HEK293 (cell line): ENCODE data around the gene PRDM13.

ENCODE experiments used
- AEBP2 ChIP-seq: fragments of 450-650 bp; formaldehyde crosslinking; IDR thresholded peaks from 2 replicates; pipeline ENCODE4 v1.5.1; 2016; ENCODE audit warnings: missing biosample characterization, missing genetic modification characterization, borderline replicate concordance
- GLI2 ChIP-seq: fragments of 450-650 bp; formaldehyde crosslinking; IDR thresholded peaks from 2 replicates; pipeline ENCODE4; 2017; ENCODE audit warnings: missing biosample characterization, missing genetic modification characterization, low read depth, borderline replicate concordance
- GLIS1 ChIP-seq: fragments of 450-650 bp; formaldehyde crosslinking; IDR thresholded peaks from 2 replicates; pipeline ENCODE4 v1.5.1; 2016; ENCODE audit warnings: missing biosample characterization, missing genetic modification characterization
- HOXD13 ChIP-seq: sonication (generic); formaldehyde crosslinking; IDR thresholded peaks from 2 replicates; pipeline ENCODE4 v1.8.0; 2022; ENCODE audit warnings: missing genetic modification reagents, borderline replicate concordance
- KLF17 ChIP-seq: fragments of 450-650 bp; formaldehyde crosslinking; IDR thresholded peaks from 2 replicates; pipeline ENCODE4 v1.5.1; 2016; ENCODE audit warnings: missing biosample characterization, missing genetic modification characterization
- OVOL3 ChIP-seq: fragments of 450-650 bp; formaldehyde crosslinking; IDR thresholded peaks from 2 replicates; pipeline ENCODE4 v1.5.1; 2016; ENCODE audit warnings: missing biosample characterization, missing genetic modification characterization
- TSHZ1 ChIP-seq: fragments of 450-650 bp; formaldehyde crosslinking; IDR thresholded peaks from 2 replicates; pipeline ENCODE4 v1.5.1; 2016; ENCODE audit warnings: missing biosample characterization, missing genetic modification characterization, borderline replicate concordance
- ZBTB26 ChIP-seq: fragments of 450-650 bp; formaldehyde crosslinking; optimal IDR thresholded peaks from 2 replicates; pipeline ENCODE3; 2016; ENCODE audit warnings: missing biosample characterization, mild to moderate bottlenecking, missing genetic modification characterization
- ZNF140 ChIP-seq: fragments of 450-650 bp; formaldehyde crosslinking; IDR thresholded peaks from 2 replicates; pipeline ENCODE4 v1.5.1; 2016; ENCODE audit warnings: missing biosample characterization, missing genetic modification characterization
- ZNF157 ChIP-seq: fragments of 450-650 bp; formaldehyde crosslinking; IDR thresholded peaks from 2 replicates; pipeline ENCODE4 v1.5.1; 2016; ENCODE audit warnings: missing biosample characterization, missing genetic modification characterization
- ZNF174 ChIP-seq: fragments of 450-650 bp; formaldehyde crosslinking; IDR thresholded peaks from 2 replicates; pipeline ENCODE4 v1.5.0; 2017; ENCODE audit warnings: missing biosample characterization, mild to moderate bottlenecking, missing genetic modification characterization
- ZNF274 ChIP-seq, 2 experiments: fragments of 200-500 bp in 1 of 2; fragments of 450-650 bp in 1 of 2; sonication (Bioruptor generic) in 1 of 2; formaldehyde crosslinking in 1 of 2; IDR thresholded peaks; 2 replicates each; pipeline versions ENCODE4 v1.5.1 to v1.6.1; 2014 to 2016; ENCODE audit warnings: borderline replicate concordance in 1 of 2, inconsistent platforms in 1 of 2, low read length in 1 of 2, missing biosample characterization in 1 of 2, missing genetic modification characterization in 1 of 2
- ZNF280D ChIP-seq: fragments of 450-650 bp; formaldehyde crosslinking; IDR thresholded peaks from 2 replicates; pipeline ENCODE4 v1.5.1; 2016; ENCODE audit warnings: missing biosample characterization, missing genetic modification characterization
- ZNF335 ChIP-seq: fragments of 450-650 bp; formaldehyde crosslinking; conservative IDR thresholded peaks from 2 replicates; pipeline ENCODE4 v1.5.1; 2016; ENCODE audit warnings: missing biosample characterization, missing genetic modification characterization
- ZNF362 ChIP-seq: fragments of 450-650 bp; formaldehyde crosslinking; IDR thresholded peaks from 2 replicates; pipeline ENCODE4 v1.5.1; 2016; ENCODE audit warnings: missing biosample characterization, missing genetic modification characterization
- ZNF366 ChIP-seq: fragments of 450-650 bp; formaldehyde crosslinking; conservative IDR thresholded peaks from 2 replicates; pipeline ENCODE4 v1.5.1; 2016; ENCODE audit warnings: missing biosample characterization, missing genetic modification characterization
- ZNF473 ChIP-seq: fragments of 450-650 bp; formaldehyde crosslinking; IDR thresholded peaks from 2 replicates; pipeline ENCODE4 v1.5.1; 2017; ENCODE audit warnings: missing biosample characterization, missing genetic modification characterization
- ZNF48 ChIP-seq: fragments of 450-650 bp; formaldehyde crosslinking; IDR thresholded peaks from 2 replicates; pipeline ENCODE4 v1.5.1; 2016; ENCODE audit warnings: missing biosample characterization, missing genetic modification characterization
- ZNF510 ChIP-seq: fragments of 450-650 bp; formaldehyde crosslinking; IDR thresholded peaks from 2 replicates; pipeline ENCODE4 v1.5.1; 2018; ENCODE audit warnings: mild to moderate bottlenecking, missing genetic modification characterization, missing biosample characterization; ENCODE audit not compliant: insufficient replicate concordance
- ZNF621 ChIP-seq: fragments of 450-650 bp; formaldehyde crosslinking; IDR thresholded peaks from 2 replicates; pipeline ENCODE4 v1.5.1; 2017; ENCODE audit warnings: missing biosample characterization, missing genetic modification characterization
- ZNF639 ChIP-seq: fragments of 450-650 bp; formaldehyde crosslinking; IDR thresholded peaks from 2 replicates; pipeline ENCODE4 v1.5.1; 2016; ENCODE audit warnings: missing biosample characterization, missing genetic modification characterization
- ZNF664 ChIP-seq: fragments of 450-650 bp; formaldehyde crosslinking; IDR thresholded peaks from 2 replicates; pipeline ENCODE4 v1.5.1; 2016; ENCODE audit warnings: missing biosample characterization, missing genetic modification characterization
- ZNF677 ChIP-seq: fragments of 450-650 bp; IDR thresholded peaks from 2 replicates; pipeline ENCODE4 v1.5.0; 2018; ENCODE audit warnings: missing biosample characterization, mild to moderate bottlenecking, missing genetic modification characterization, moderate library complexity
- ZNF692 ChIP-seq: fragments of 450-650 bp; formaldehyde crosslinking; IDR thresholded peaks from 2 replicates; pipeline ENCODE4 v1.5.1; 2016; ENCODE audit warnings: missing biosample characterization, missing genetic modification characterization

PRDM13 gene

GRCh38 chr6:99588618-99589289 lies 17.9 kb upstream of the PRDM13 start (continued):
- peak; percentile 84 for TF ChIP-seq ZBTB26 (tag by site-specific recombination)
- TF ChIP-seq ZNF664 (tag by site-specific recombination), result no peak
- peak; percentile 85 for TF ChIP-seq ZNF366 (tag by site-specific recombination)
- TF ChIP-seq ZNF362, result no peak
- no peak for TF ChIP-seq ZNF473 (tag by site-specific recombination)
- no peak for TF ChIP-seq ZNF174
- no peak for TF ChIP-seq GLI2 (tag by site-specific recombination)
- no peak for TF ChIP-seq AEBP2 (tag by site-specific recombination)
- no peak for TF ChIP-seq ZNF692
- TF ChIP-seq ZNF48 (tag by site-specific recombination), result no peak
- no peak for TF ChIP-seq ZNF621 (tag by site-specific recombination)
- no peak for TF ChIP-seq HOXD13 (CRISPR knock-in tag)
- no peak for TF ChIP-seq ZNF677
- TF ChIP-seq GLIS1 (tag by site-specific recombination), result 0 out of 2 replicates have a peak, but pooled peaks have one; percentile 19
- no peak for TF ChIP-seq ZNF280D (tag by site-specific recombination)
- TF ChIP-seq OVOL3, result no peak
- TF ChIP-seq KLF17 (tag by site-specific recombination), result peak; percentile 40; the same call in 1 of the 2 replicates
- TF ChIP-seq TSHZ1, result no peak
- no peak for TF ChIP-seq ZNF510
- peak; percentile 84 for TF ChIP-seq ZNF335 (tag by site-specific recombination)
- no peak for TF ChIP-seq ZNF140
- TF ChIP-seq ZNF274 (IDR thresholded peaks at IDR 0.05; ENCODE audit: low read length), result no peak
- no peak for TF ChIP-seq ZNF274 (tag by site-specific recombination; IDR thresholded peaks at IDR 0.05; ENCODE audit: borderline replicate concordance)
- no peak for TF ChIP-seq ZNF639 (tag by site-specific recombination)
- TF ChIP-seq ZNF157 (tag by site-specific recombination), result no peak
